Measurements from ENCODE around the gene PPM1L.
A peak's percentile ranks its signal among the peaks of the same experiment; 100 is the strongest.

Gene PPM1L

GRCh38 chr3:160924776-160925175, 168.7 kb downstream of the PPM1L start:
- TF ChIP-seq, protein P1, sequence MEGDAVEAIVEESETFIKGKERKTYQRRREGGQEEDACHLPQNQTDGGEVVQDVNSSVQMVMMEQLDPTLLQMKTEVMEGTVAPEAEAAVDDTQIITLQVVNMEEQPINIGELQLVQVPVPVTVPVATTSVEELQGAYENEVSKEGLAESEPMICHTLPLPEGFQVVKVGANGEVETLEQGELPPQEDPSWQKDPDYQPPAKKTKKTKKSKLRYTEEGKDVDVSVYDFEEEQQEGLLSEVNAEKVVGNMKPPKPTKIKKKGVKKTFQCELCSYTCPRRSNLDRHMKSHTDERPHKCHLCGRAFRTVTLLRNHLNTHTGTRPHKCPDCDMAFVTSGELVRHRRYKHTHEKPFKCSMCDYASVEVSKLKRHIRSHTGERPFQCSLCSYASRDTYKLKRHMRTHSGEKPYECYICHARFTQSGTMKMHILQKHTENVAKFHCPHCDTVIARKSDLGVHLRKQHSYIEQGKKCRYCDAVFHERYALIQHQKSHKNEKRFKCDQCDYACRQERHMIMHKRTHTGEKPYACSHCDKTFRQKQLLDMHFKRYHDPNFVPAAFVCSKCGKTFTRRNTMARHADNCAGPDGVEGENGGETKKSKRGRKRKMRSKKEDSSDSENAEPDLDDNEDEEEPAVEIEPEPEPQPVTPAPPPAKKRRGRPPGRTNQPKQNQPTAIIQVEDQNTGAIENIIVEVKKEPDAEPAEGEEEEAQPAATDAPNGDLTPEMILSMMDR (IDR thresholded peaks at IDR 0.05; ENCODE audit: control extremely low read depth, extremely low read depth, low read depth, missing control alignments): no peak
- CTCF ChIA-PET: interaction anchor here (1.2 to 2.4 kb wide), 7 partner anchors 8 to 350 kb away, joined by 3 to 8 read pairs (median 5); no protein-coding TSS in a partner anchor
- POLR2A ChIA-PET: no interaction called here
- no peak for DNase-seq (ENCODE audit: extremely low spot score)

GRCh38 chr3:160927620-160928019, 171.6 kb downstream of the PPM1L start:
- CTCF ChIA-PET: interaction anchor here (0.8 to 4.5 kb wide), 9 partner anchors 8 to 241 kb away, joined by 3 to 23 read pairs (median 7); no protein-coding TSS in a partner anchor
- POLR2A ChIA-PET: no interaction called here
- DNase-seq (ENCODE audit: extremely low spot score): no peak
- TF ChIP-seq, protein P1 (IDR thresholded peaks at IDR 0.05; ENCODE audit: control extremely low read depth, extremely low read depth, low read depth, missing control alignments): no peak

DNA sequence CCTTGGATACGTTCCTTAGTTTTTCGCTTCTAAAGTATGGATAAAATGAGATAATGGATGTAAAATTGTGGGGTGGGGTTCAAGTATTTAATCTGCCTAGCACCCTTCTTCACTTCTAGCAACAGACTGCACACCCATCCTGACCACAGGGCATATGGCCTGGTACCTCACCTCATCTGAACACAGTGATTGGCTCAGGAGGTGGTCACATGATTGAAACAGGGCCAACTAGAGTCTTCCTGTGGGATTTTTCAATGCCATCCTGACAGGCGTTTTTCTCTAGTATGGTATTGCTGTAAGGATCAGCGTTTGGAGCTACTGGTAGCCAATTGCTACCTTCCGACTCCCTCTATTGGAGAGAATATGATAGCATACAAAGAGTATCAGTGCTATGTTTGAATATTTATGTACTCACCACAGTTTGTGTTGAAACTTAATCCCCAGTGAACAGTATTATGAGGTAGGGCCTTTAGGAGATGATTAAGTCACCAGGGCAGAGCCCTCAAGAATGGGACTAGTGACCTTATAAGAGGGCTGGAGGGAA, 172.2 kb downstream of the PPM1L start:
- peak; percentile 14 for DNase-seq (ENCODE audit: extremely low spot score)

DNA sequence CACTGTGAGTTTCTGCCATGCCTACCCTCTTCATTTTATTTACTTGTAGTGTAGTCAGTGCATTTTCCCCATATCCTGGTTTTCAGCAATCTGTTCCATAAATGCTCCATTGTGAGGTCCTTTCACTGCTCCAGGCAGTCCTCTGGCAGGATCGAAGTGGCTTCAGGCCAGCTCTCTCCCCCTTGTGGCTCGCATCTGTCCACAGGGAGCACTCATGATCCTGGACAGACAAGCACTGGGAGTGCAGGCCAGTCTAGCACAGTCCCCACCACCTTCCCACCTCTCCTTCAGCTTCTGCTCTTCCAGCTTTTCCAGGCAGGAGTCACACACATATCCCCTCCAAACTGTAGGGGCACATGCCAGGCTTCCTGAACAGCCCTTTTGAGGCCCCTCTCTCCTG, 173.6 kb downstream of the PPM1L start:
- ChIA-PET POLR2A (no interaction called here), CTCF (interaction anchor here (1.3 to 4.5 kb wide), 5 partner anchors 10 to 244 kb away, joined by 4 to 23 read pairs (median 8); no protein-coding TSS in a partner anchor)
- DNase-seq (ENCODE audit: extremely low spot score): no peak
- TF ChIP-seq, protein P1 (IDR thresholded peaks at IDR 0.05; ENCODE audit: control extremely low read depth, extremely low read depth, low read depth, missing control alignments): no peak

More for the DNA sequence above, 172.2 kb downstream of the PPM1L start:
- POLR2A ChIA-PET: no interaction called here
- TF ChIP-seq, protein P1 (IDR thresholded peaks at IDR 0.05; ENCODE audit: control extremely low read depth, extremely low read depth, low read depth, missing control alignments): peak; percentile 38
- CTCF ChIA-PET: interaction anchor here (1.2 to 4.5 kb wide), 9 partner anchors 8 to 242 kb away, joined by 3 to 23 read pairs (median 6); no protein-coding TSS in a partner anchor

DNA sequence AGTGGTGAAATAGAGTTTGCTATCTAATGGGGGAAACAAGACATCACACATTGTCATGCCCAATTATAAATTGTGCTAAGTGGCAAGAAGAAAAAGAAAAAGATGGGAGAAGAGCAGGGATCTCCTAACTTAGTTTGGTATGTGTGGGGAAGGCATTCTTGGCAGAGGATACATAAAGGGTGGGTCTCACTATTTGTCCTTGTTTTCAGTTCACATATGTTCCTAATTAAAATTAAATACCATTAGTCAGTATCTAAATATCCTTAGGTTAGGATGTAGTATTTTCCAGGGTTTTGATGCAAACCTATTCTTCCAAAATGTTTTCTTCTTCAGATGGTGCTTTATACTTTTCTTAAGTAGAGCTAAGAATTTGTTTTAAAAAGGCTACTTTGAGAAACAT, 175.4 kb downstream of the PPM1L start:
- ChIA-PET POLR2A (no interaction called here), CTCF (interaction anchor here (1.3 to 2.1 kb wide), 3 partner anchors 10 to 316 kb away, joined by 3 to 13 read pairs (median 5); no protein-coding TSS in a partner anchor)
- no peak for DNase-seq (ENCODE audit: extremely low spot score)

GRCh38 chr3:160935413-160936095, 179.5 kb downstream of the PPM1L start:
- no peak for DNase-seq (ENCODE audit: extremely low spot score)
- TF ChIP-seq, protein P1 (IDR thresholded peaks at IDR 0.05; ENCODE audit: control extremely low read depth, extremely low read depth, low read depth, missing control alignments): no peak
- POLR2A ChIA-PET: no interaction called here
- CTCF ChIA-PET: interaction anchor here (1.4 to 2.2 kb wide), 4 partner anchors 11 to 230 kb away, joined by 3 to 6 read pairs (median 5); no protein-coding TSS in a partner anchor

More for the DNA sequence above, 175.4 kb downstream of the PPM1L start:
- TF ChIP-seq, protein P1 (IDR thresholded peaks at IDR 0.05; ENCODE audit: control extremely low read depth, extremely low read depth, low read depth, missing control alignments): no peak

Data from GM10248 (cell line).